Peyer's patch (tissue), 4 donors: Measurements from ENCODE around the gene MICU2.

Experiments used
- POLR2A ChIP-seq, 2 donors: fragments of 450-650 bp; IDR thresholded peaks; one replicate each; pipeline ENCODE4 v1.5.1; 2017; ENCODE audit warnings: antibody characterized with exemption in 2 of 2, mild to moderate bottlenecking in 2 of 2, moderate library complexity in 2 of 2
- TF ChIP-seq, protein P1 (sequence below), 6 experiments: fragments of 450-650 bp in 4 of 6; fragments of 200-600 bp in 2 of 6; sonication (generic) in 1 of 6; IDR thresholded peaks; one replicate each; pipeline ENCODE4 v1.5.1; 2017 to 2019; ENCODE audit warnings: antibody characterized with exemption in 6 of 6, mild to moderate bottlenecking in 3 of 6, moderate library complexity in 1 of 6

DNA sequence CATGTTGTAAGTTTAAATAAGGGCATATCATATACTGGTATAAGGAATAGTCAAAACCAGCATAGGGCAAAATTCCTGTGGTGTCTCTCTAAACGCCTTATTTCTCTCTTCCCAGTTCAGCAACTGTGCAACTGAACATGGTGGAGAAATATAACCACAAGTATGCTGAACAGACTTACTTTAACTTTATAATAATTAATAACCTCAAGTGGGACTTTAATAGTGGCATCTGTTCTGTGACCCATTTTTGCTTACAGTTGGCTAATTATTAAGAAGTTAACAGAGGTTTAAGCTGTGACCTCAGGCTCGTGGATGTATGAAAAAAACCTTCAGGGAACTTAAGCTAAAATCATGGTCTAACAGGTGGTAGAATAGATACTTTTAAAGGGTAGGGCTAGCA is 54.3 kb downstream of the MICU2 start:
- TF ChIP-seq POLR2A (IDR thresholded peaks at IDR 0.05) = no peak
- TF ChIP-seq, protein P1, sequence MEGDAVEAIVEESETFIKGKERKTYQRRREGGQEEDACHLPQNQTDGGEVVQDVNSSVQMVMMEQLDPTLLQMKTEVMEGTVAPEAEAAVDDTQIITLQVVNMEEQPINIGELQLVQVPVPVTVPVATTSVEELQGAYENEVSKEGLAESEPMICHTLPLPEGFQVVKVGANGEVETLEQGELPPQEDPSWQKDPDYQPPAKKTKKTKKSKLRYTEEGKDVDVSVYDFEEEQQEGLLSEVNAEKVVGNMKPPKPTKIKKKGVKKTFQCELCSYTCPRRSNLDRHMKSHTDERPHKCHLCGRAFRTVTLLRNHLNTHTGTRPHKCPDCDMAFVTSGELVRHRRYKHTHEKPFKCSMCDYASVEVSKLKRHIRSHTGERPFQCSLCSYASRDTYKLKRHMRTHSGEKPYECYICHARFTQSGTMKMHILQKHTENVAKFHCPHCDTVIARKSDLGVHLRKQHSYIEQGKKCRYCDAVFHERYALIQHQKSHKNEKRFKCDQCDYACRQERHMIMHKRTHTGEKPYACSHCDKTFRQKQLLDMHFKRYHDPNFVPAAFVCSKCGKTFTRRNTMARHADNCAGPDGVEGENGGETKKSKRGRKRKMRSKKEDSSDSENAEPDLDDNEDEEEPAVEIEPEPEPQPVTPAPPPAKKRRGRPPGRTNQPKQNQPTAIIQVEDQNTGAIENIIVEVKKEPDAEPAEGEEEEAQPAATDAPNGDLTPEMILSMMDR (IDR thresholded peaks at IDR 0.05) = no peak
